ENCODE measurements around the gene TBC1D22B. TPM values are rescaled to one million over a fixed set of nuclear protein-coding genes. Genes with fewer than 3 reads are reported as not detected.
A peak's percentile ranks its signal among the peaks of the same experiment; 100 is the strongest.

TBC1D22B gene
- total and polyA plus RNA-seq, 8 donors, result 3.5 to 16.3 (median 6.2) TPM

DNA sequence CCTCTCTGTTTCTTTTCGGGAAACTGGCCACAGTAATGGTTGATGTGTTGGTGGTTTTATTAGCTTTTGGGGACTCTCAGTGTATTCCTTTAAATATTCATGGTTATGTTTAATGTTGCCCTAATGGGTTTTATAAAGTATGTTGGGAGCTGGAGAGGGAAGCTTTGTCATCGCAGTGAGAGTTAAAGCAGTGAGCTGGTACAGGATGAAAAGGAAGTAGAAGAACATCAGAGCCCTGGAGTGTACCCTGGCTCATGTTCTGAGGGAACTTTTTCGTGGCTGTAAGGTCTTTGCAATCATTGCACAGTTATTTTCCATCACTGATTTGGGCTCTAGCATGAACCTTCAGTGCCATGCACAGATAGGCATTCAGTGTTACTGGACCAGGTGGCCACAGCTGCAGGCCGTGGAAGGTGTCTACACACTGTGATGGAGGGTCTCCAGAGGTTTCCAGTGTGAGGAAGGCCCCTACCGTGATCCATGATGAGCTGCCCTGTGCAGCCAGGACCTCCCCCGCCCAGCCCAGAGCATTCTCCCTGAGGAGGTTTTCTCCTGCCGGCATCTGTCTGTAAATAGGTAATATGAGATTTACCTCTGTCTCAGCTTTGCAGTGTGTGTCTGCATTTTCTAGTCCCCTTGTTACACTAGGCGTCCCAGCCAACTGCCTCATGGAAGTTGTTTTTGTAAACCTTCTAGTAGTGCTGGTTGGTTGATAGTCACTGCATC is 22.8 kb downstream of the TBC1D22B start:
- Histone ChIP-seq H3K9me3 (no peaks in the 10 kb centered on the region), H3K27me3 (no peaks in the 10 kb centered on the region), H3K4me1 (peaks cover 7 to 82% (median 27%) of the 10 kb centered on the region in 4 donors), H3K4me3 (no peak overlapping the region), H3K27ac (peak overlapping the region in 2 of 5 donors; percentile 29 to 31), H3K36me3 (peaks cover 15 to 58% (median 49%) of the 10 kb centered on the region in 4 donors)
- DNase-seq, result no peak
- TF ChIP-seq EP300 (IDR thresholded peaks at IDR 0.05) (no peak), POLR2A (IDR thresholded peaks at IDR 0.05) (no peak), POLR2AphosphoS5 (IDR thresholded peaks at IDR 0.05) (no peak)
- TF ChIP-seq, protein P1, sequence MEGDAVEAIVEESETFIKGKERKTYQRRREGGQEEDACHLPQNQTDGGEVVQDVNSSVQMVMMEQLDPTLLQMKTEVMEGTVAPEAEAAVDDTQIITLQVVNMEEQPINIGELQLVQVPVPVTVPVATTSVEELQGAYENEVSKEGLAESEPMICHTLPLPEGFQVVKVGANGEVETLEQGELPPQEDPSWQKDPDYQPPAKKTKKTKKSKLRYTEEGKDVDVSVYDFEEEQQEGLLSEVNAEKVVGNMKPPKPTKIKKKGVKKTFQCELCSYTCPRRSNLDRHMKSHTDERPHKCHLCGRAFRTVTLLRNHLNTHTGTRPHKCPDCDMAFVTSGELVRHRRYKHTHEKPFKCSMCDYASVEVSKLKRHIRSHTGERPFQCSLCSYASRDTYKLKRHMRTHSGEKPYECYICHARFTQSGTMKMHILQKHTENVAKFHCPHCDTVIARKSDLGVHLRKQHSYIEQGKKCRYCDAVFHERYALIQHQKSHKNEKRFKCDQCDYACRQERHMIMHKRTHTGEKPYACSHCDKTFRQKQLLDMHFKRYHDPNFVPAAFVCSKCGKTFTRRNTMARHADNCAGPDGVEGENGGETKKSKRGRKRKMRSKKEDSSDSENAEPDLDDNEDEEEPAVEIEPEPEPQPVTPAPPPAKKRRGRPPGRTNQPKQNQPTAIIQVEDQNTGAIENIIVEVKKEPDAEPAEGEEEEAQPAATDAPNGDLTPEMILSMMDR (IDR thresholded peaks at IDR 0.05), result no peak
- WGBS, 5 donors, result 81 to 87% (median 85%) methylated on average over 8 of the region's 8 CpGs
- intact Hi-C loops (cut with DNase I; ENCODE audit: low total_unique reads), result no loop called here

DNA sequence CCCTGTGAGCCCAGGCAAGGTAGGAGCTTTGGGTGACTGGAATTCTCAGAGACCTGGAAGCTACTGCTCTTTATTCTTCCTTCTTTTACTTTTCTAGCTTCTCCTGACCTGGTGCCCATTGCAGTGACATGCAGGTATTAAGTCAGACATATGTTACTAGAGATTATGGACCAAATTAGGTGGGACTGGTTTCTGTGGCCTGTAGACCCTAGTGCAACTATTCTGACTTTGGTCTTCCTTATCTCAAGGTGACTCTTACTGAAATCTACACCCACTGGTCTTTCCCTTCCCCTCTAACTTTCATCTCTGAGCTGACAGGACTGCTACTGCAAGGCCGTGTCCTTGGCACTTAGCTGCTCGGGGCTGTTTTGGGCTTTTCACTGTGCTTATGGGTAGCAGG is 24.8 kb downstream of the TBC1D22B start:
- intact Hi-C loops (cut with DNase I; ENCODE audit: low total_unique reads), result no loop called here
- WGBS, 5 donors, result 87 to 100% (median 92%) methylated on average over 2 of the region's 2 CpGs
- Histone ChIP-seq H3K36me3 (peaks cover 27 to 78% (median 69%) of the 10 kb centered on the region in 4 donors), H3K27me3 (no peaks in the 10 kb centered on the region), H3K9me3 (no peaks in the 10 kb centered on the region), H3K4me1 (peaks cover 7 to 64% (median 22%) of the 10 kb centered on the region in 4 donors), H3K27ac (peak overlapping the region in 1 of 5 donors; percentile 60), H3K4me3 (no peak overlapping the region)
- no peak for TF ChIP-seq POLR2AphosphoS5 (IDR thresholded peaks at IDR 0.05)
- TF ChIP-seq, protein P1 (IDR thresholded peaks at IDR 0.05), result no peak
- TF ChIP-seq EP300 (IDR thresholded peaks at IDR 0.05), result no peak
- no peak for TF ChIP-seq POLR2A (IDR thresholded peaks at IDR 0.05)
- DNase-seq, result no peak

DNA sequence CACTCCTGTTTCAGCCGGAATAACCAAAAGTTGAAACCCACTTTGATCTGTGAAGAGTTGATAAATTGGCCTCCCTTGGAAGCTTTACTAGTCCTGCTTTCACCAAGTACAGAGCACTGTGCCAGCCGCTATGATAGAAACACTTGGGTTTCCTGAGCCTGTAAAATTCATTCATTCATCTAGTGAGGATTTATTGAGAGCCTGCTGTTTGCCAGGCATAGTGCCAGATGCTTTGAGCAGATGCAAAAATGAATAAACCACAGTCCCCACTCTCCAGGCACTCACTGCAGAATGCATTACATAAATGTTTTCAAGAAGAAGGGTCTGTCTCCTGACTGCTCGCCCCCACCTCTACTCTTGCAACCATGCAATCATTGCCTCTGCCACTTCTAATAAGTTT is 25.7 kb downstream of the TBC1D22B start:
- Histone ChIP-seq H3K27me3 (no peaks in the 10 kb centered on the region), H3K36me3 (peaks cover 27 to 87% (median 78%) of the 10 kb centered on the region in 4 donors), H3K4me1 (peaks cover 7 to 55% (median 22%) of the 10 kb centered on the region in 4 donors), H3K27ac (peak overlapping the region in 4 of 5 donors; percentile 5 to 60 (median 38)), H3K4me3 (no peak overlapping the region), H3K9me3 (no peaks in the 10 kb centered on the region)
- intact Hi-C loops (cut with DNase I; ENCODE audit: low total_unique reads), result no loop called here
- TF ChIP-seq EP300 (IDR thresholded peaks at IDR 0.05) (no peak), POLR2AphosphoS5 (IDR thresholded peaks at IDR 0.05) (no peak), POLR2A (IDR thresholded peaks at IDR 0.05) (no peak)
- TF ChIP-seq, protein P1 (IDR thresholded peaks at IDR 0.05), result no peak
- 49 to 72% (median 61%) methylated on average over 3 of the region's 3 CpGs for WGBS, 5 donors
- DNase-seq, result peak in 1 of 2 donors; percentile 35

DNA sequence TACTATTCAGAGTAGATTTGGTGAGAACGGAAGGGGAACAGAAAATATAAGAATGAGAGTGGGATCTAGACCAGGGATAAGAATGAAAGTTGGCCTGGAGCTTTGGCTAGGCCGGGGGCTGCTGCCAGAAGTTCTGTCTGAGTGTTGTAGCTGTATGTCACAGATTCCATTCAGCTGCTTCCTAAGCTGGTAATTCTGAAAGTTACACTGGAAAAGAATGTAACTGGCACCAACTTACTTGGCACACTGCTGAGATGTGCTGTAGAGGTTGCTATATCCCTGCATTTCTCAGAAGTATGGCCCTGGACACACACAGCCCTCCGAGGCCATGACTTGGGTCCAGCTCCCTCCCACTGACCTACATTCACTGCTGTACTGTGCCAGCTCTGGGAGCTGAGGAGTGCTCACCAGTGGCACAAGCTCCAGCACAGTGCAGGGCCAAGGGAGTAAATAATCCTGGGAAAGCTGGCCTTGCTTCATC is 26.1 kb downstream of the TBC1D22B start:
- no peaks in the 10 kb centered on the region for H3K9me3 ChIP-seq
- H3K27ac ChIP-seq, result peak overlapping the region in 4 of 5 donors; percentile 5 to 60 (median 38)
- no peaks in the 10 kb centered on the region for H3K27me3 ChIP-seq
- peaks cover 7 to 52% (median 22%) of the 10 kb centered on the region in 4 donors for H3K4me1 ChIP-seq
- peak; percentile 42 to 48 for DNase-seq
- no peak overlapping the region for H3K4me3 ChIP-seq
- H3K36me3 ChIP-seq, result peaks cover 27 to 90% (median 82%) of the 10 kb centered on the region in 4 donors
- 43 to 71% (median 60%) methylated on average over 3 of the region's 3 CpGs for WGBS, 5 donors
- intact Hi-C loops (cut with DNase I; ENCODE audit: low total_unique reads), result no loop called here
- TF ChIP-seq POLR2A (IDR thresholded peaks at IDR 0.05), result no peak
- TF ChIP-seq POLR2AphosphoS5 (IDR thresholded peaks at IDR 0.05), result peak in 1 of 3 donors; percentile 77
- TF ChIP-seq, protein P1 (IDR thresholded peaks at IDR 0.05), result no peak
